Activated CD4-positive, alpha-beta T cell treated with anti-CD3 and anti-CD28 coated beads for 24 hours (primary cell): ENCODE data around the gene TMOD1.
"Not testable (repeated sequence)": the region's sequence is repeated elsewhere in the genome, so short reads cannot be mapped to it uniquely, and the experiment has no call there.

Source experiments
- DNase-seq, 2 donors: peaks; one replicate each; pipeline ENCODE4 v3.0.0-alpha.2; 2020; ENCODE audit warnings: low read depth in 2 of 2

Gene TMOD1

DNA sequence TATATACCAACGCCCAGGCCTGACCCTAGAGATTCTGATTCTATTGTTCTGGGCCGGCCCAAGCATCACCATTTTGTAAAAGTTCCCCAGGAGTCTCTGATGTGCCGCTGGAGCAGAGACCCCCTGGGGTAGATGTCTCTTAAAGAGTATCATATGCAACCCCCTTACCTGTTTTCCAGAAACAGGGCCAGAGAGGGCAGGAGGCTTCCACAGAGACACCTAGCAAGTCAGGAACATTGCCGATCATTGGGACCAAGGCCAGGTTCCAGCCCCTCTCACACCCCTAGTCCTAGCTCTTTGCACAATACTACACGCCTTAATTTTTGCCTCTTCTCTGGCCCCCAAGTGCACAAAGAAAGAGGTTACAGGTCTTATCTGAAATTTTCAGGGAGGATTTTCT lies 63.8 kb downstream of the TMOD1 start:
- no peak for DNase-seq

DNA sequence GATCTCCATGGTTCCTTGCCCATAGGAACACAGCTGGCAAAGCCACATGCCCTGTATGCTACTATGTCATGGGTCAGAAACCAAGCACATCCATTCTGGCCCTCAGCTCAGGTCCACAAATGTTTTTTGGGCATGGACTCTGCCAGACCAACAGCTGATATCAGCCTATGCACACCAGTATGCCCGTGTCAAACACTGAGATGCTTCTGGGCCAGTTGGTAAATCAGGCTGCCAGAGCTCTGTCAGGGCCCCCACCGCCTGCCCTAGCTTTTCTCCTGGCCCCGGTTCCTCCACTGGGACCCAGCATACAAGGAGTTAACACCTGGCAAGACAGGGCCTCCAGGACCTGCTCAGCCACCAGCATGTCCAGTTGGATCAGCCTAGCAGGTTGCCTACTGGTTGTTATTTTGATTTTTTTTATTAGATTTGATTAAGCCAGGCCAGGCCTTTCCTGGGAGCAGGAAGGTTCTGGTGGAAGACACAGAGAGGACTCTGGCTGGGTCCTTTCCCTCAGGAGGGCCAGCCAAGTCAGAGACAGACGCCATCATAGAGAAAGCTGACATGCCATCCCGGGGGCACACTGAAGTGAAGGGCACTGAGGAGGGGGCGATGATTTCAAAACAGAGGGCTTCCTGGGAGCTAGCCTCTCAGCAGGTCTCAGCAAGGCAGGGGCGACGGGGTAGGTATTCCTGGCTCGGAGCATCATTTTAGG lies 65.9 kb downstream of the TMOD1 start:
- no peak for DNase-seq

DNA sequence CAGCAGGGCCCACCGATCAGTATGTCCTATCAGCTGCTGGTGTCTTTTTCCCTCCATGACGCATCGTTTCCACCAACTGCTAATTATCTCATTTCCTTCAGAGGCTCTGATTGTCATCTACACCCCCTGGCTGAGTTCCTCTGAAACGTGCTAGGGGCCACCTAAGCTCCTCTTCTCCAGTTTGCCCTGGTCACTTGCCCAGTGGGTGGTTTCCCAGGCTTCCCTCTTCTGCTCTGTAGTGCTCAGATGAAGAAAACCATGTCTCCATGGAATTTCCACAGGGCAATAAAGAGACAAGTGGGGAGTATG lies 66.4 kb downstream of the TMOD1 start:
- DNase-seq = no peak

DNA sequence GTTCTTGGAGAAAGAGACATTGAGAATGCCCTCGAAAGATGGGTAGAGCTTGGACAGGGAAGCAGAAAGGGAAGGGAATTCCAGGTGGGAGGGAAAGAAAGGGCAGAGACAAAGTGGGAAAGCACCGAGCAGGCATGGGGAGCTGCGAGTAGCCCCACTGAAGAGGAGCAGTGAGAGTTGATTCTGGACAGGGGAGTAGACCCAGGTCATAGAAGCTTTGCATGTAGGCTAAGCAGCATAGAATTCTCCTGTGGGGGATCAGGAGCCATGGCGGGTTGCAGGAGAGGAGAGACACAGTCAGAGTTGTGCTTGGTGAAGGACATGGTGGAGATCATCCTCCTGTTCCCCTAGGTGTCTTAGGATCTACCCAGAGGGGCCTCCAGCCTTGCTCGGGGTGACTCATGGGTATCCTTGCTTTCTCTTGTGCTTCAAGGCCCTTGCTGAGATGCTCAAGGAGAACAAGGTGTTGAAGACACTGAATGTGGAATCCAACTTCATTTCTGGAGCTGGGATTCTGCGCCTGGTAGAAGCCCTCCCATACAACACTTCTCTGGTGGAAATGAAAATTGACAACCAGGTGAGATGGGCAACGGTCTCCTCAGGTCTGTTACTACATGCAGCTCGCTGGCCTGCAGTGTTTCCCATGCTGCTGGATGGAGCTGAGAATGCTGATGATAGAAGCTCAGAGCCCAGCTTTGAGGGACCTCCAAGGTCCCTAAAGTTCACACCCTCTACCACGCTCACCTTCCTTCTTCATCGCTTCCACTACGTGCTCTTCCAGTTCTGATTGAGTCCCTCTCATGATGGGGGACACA lies 67.2 kb downstream of the TMOD1 start:
- DNase-seq = no peak

DNA sequence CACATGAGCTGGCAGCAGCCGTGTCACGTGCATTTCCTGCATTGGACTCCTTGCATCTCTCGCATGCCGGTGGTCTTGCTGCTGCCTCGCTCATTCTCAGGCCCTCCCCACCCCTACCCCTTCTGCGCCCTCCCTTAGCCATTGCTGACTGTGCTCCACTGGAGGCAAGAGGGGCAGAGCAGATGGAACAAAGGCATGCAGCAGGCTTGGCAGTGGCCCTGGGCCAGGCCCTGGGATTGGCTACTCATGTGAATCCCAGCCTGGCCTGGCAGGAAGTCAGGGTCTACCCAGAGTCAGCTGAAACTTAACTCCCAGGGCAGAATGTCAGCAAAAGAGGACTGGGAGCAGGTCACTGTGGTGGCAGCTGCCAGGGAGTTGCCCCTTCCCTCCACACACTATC lies 69.4 kb downstream of the TMOD1 start:
- no peak for DNase-seq

DNA sequence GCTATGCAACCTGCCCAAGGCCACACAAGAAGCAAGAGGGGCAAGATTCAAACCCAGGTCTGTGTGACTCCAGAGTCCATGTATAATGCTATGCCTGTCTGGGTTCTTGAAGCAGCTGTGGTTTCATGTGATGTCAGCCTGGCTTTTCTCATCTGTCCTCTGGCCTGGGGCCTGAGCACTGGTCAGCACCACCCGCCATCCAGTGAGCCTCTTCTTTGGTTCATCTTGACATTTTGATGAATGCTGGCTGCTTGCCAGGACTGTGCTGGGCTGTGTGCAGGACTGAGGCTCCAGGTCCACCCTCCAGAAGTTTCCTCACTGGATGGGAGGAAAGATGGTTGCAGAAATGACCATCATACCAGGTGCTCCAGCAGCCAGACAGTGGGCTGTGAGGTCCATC lies 70.2 kb downstream of the TMOD1 start:
- no peak for DNase-seq

DNA sequence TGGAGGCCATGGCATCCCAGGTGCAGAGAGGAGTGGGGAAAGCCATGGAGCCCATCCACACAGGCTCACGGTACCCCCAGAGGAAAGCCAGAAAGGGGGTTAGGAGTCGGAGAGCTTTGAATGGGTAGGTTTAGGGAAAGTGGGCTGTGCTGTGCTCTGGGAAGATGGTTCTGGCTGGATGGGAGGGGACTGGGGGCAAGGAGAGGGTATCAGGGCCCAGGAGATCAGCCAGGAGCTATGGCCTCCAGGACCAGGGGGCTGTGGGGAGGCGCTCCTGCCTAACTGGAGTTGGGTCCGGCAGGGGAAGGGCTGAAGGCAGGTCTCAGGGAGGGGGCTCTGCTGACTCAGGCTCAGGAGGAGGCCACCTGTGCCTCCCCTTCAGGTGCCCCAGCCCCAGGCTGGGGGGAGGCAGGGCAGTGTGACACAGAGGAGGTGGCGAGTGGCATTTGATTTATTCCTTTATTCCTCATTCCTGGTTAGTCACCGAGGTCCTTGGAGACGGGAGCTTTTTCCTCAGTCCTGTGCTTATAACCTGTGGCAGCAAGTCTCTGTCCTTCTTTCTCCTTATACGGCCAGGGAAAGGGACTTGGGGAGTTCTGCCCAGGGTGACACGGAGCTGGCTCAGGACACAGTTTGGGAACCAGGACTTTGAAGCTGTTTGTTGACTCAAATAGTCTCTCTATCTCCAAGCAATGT lies 70.9 kb downstream of the TMOD1 start:
- no peak for DNase-seq

DNA sequence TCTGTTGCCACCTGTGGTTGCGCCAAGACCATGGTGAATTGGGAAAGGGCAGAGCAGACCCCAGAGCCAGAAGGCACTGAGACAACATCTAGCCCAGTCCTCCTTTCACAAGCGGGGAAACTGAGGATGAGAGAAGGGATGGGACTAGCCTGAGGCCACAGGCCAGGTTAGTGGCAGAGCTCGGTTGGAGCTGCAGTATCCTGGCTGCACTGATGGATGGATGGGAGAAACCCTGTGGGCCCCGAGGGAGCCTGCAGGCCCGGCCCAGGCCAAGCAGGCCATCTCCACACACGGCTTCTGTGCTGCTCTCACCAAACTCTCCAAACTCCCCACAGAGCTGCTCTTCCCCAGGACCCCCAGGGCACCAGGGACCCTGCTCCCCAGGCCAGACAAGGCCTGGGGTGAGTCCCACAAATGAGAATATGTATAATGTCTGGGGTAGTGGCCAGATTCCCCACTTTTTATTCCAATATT lies 71.5 kb downstream of the TMOD1 start:
- DNase-seq = no peak

DNA sequence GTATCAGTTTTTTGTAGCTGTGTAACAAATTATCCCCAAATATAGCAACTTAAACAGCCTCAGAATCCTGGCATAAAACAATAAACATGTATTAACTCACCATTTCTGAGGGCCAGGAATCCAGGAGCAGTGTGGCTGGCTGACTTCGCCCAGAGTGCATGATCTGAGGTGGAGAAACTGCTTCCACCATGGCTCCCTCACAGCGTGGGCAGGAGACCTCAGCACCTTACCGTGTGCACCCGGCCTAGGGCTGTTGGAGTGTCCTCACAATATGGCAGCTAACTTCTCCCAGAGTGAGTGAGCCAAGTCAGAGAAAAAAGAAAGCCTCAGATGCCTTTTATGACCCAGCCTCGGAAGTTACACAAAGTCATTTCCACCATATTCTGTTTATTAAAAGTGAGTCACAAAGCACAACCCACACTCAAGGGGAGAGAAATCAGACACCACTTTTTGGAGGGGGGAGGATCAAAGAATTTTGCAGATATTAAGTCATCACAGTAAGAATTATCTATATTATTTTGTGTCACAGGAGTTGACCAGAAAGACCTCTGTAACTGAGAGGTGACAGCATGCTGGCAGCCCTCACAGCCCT lies 72.1 kb downstream of the TMOD1 start:
- DNase-seq = no peak

DNA sequence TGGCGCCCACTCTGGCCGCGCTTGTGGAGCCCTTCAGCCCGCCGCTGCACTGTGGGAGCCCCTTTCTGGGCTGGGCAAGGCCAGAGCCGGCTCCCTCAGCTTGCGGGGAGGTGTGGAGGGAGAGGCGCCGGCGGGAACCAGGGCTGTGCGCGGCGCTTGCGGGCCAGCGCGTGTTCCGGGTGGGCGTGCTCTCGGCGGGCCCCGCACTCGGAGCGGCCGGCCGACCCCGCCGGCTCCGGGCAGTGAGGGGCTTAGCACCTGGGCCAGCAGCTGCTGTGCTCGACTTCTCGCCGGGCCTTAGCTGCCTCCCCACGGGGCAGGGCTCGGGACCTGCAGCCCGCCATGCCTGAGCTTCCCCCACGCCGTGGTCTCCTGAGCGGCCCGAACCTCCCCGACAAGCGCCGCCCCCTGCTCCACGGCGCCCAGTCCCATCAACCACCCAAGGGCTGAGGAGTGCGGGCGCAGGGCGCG lies 72.7 kb downstream of the TMOD1 start:
- DNase-seq = not testable (repeated sequence)

DNA sequence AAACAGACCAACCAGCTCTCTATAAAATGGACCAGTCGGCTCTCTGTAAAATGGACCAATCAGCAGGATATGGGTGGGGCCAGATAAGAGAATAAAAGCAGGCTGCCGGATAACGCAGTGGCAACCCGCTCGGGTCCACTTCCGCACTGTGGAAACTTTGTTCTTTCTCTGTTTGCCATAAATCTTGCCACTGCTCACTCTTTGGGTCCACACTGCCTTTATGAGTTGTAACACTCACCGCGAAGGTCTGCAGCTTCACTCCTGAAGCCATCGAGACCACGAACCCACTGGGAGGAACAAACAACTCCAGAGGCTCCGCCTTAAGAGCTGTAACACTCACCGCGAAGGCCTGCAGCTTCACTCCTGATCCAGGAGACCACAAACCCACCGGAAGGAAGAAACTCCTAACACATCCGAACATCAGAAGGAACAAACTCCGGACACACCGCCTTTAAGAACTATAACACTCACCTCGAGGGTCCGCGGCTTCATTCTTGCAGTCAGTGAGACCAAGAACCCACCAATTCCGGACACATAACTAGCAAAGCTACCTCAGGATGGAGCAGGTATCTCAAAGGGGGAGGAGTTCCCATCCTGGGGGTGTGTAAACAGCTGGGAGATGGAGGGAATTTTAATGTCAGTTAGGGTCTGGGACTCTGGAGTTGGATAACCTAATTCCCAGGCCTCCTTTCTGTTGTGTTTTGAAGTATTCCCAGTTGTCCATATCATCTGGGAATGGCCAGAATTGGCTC lies 73.6 kb downstream of the TMOD1 start:
- DNase-seq = peak in 1 of 2 donors; percentile 14

DNA sequence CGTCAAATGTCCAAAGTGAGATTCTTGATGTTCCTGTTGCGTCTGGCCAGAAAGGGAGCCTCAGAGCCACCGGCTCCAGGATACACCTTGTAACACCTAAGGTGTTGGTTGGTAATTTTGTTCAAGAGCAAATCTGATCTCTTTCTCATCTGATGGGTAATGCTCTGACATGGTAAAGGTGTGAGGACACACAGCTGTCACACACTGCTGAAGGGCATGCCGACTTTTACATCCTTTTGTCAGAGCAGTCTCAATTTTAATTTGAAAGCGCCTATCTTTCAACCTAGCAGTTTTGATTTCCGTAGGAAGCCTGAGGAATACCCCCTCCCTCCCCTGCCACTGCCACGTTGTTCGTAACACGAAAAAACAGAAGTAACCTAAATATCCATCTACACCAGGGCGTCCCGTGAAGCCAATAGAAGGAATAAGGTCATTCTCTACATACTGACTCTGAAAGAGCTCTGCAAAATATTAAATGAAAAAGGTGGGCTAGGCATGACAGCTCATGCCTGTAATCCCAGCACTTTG lies 74.3 kb downstream of the TMOD1 start:
- no peak for DNase-seq

DNA sequence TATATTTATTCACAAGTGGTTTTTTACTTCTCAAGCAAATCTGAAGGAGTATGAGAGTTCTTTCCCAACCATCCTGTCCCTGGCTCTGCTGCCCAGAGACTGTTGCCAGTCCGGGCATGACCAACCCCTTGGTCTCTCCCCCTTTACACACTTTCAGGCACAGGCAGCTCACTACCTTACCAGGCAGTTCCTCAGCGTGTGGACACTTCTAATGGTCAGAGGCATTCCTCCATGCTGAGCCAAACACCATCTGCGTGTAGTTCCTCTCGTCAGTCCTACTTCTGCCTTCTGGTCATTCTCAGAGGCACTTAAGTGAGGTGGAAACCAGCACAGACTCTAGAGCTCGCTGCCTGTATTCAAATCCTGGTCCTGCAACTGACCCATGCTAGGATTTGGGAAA lies 75.6 kb downstream of the TMOD1 start:
- no peak for DNase-seq

DNA sequence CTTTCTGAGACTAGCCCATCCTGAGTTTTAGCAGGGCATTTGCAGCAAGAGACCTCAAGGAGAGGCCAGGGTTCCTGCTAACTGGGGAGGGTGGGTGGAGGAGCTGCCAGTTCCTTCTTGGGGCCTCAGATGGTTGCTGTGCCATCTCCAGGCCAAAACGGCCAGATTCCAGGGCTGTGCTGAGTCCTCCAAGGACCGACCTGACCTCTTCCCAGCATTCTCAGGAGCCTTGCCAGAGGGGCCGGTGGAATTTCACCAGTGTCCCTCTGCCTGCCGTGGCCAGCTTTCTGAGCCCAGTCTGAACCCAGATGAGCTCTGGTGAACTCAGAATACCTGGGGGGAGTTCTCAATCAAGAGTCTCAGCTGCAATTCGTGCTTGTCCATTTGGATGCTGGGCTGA lies 77.4 kb downstream of the TMOD1 start:
- no peak for DNase-seq

DNA sequence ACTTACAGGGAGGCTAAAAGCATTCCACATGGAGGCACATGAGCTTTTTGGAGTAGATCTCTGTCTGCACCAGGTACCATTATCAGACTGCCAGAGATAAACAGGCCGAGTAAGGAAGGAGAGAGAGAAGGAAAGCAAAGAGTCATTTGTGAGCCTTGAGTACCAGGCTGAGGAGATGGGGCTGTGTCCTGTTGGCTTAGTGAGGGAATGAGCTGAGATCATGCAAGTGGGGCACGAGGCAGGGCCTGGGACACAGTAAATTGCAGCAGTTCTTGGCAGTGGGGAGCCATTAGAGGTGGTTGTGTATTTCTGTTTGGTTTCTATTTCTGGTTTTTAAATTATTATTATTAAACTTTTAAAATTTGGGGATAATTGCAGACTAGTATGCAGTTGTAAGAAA lies 78.4 kb downstream of the TMOD1 start:
- DNase-seq = no peak

DNA sequence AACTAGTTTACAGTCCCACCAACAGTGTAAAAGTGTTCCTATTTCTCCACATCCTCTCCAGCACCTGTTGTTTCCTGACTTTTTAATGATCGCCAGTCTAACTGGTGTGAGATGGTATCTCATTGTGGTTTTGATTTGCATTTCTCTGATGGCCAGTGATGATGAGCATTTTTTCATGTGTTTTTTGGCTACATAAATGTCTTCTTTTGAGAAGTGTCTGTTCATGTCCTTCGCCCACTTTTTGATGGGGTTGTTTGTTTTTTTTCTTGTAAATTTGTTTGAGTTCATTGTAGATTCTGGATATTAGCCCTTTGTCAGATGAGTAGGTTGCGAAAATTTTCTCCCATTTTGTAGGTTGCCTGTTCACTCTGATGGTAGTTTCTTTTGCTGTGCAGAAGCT lies 80.1 kb downstream of the TMOD1 start:
- DNase-seq = not testable (repeated sequence)

DNA sequence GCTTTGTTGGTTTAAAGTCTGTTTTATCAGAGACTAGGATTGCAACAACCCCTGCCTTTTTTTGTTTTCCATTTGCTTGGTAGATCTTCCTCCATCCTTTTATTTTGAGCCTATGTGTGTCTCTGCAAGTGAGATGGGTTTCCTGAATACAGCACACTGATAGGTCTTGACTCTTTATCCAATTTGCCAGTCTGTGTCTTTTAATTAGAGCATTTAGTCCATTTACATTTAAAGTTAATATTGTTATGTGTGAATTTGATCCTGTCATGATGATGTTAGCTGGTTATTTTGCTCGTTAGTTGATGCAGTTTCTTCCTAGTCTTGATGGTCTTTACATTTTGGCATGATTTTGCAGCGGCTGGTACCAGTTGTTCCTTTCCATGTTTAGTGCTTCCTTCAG lies 83.3 kb downstream of the TMOD1 start:
- DNase-seq = not testable (repeated sequence)

DNA sequence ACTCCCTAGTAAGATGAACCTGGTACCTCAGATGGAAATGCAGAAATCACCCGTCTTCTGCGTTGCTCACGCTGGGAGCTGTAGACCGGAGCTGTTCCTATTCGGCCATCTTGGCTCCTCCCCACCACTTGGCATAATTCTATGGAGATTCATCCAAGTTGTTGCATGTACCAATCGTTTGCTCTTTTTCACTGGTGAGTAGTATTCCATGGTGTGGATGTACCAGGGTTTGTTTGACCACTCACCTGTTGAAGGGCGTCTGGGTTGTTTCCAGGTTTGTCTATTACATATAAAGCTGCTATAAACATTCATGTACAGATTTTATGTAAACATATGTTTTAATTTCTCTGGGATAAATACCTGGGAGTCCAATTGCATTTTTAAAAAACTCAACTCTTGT lies 85.4 kb downstream of the TMOD1 start:
- not testable (repeated sequence) for DNase-seq

DNA sequence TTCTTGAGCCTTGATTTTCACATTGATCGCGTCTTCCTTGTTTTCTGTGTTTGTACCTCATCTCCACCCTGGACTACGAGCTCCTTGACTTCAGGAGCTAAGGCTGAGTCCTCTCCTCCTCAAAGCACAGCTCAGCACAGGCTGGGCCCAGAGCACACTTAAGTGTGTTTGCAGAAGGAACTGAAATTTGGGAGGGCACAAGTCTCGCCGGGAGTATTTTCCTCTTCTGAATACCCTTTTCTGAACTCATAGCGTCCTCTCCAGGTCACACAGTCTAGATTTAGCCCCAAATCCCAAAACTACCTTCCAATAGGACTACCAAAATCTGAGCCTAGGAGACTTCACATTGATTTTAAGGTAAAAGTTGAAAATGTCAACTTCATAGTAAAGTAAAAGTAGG lies 90.1 kb downstream of the TMOD1 start:
- no peak for DNase-seq

DNA sequence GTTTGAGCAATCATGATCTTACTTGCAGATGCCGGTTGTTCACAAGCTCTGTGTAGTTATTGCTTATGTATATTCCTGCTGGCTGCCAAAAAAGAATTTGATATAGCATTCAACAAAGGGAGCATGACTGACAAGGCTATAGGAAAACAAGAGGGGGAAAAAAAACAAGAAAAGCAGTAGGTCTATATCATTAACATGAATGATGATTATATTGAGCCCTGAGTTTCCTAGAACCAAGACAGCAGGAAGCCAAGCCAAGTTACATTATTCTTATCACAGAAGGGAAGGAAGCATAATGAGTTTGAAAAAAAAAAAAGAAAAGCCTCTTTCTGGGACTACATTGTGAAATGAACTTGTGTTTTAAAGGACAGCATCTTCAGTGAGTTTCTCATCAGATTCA lies 90.7 kb downstream of the TMOD1 start:
- DNase-seq = no peak

DNA sequence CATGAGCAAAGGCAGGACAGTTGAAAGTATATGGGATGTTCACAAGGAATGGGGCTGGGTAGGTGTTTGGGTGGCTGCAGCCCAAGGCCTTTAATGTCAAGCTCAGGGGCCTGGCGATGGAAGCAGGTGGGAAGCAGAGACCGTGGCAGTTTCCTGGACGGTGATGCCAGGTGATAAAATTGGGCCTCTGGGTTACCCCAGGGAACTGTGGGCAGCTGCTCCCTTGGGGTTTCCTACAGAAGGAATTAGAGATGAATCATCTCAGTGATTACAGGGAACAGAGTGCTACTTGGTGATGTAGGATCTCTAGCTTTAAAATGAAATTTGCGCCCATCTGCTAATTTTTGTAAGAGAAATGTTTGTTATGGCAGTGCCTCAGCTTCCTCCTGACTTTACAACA lies 92.5 kb downstream of the TMOD1 start:
- no peak for DNase-seq
